CD4-positive, alpha-beta T cell treated with Interleukin-17A for 4 hours (primary cell): ENCODE data around the gene TMOD2.

Experiments used
- DNase-seq: peaks from one replicate; pipeline ENCODE4 v3.0.0-alpha.2; 2020; ENCODE audit warnings: mixed read lengths

The TMOD2 gene

DNA sequence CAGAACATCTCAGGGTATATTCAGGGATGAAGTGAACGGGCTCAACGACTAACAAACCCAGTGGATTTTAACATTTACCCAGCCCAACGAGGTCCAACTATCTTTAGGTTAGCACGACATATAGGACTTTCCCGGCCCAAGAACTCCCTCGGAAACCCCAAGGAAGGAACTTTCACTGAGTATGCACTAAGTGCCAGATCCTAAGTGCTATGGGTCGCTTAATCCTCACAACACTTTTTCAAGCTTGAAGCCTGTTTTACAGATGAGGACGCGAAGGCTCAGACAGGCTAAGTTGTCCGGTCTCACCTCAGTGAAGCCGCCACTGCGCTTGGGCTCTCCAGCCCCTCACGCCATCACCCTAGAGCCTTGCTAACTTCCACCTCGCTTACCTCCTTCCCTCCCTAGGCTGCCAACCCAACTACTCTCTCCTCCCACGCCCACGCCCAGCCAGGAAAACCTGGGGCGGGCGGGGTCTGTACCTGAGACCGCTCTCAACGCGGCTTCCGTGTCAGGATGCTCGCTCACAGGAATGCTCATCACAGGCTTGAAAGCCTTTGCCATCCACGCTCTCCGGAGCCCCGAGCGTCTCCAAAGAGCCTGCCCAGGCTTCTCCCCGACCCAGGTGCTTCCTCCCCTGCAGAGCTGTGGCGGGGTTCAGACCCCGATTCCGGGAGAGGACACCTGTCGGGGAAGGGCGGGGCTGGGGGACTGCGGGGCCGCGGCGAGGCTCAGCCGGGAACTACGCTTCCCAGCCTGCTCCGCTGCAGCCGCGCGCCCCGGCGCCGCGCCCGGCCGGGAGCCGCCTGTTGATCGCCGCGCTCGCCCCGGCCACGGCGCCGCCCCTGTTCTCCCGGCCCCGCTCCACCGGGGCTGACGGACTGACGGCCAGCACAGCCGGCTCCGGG is at the start of gene TMOD2:
Gene TMOD2, plus strand, starts transcription at position 806 of the 905 bp plus-strand sequence. CDS start 14,845 bp downstream, outside the sequence.
- peak; percentile 76 for DNase-seq

DNA sequence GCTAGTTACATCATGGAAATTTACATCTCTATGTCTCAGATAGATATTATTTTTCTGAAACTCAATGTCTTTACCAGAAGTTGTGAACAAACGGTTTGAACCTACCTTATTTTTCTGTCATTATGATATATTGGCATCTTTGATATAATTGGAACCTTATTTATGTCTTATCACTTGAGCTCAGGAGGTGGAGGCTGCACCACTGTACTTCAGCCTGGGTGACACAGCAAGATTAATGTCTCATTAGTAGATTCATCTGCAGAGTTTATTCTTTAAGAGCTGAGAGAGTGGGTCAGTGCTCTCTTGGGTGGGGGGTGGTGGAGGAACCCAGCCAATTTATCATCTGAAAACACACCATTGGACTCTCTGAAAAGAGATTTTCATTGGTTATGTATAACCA is 48.7 kb upstream of the TMOD2 start:
- DNase-seq = no peak

DNA sequence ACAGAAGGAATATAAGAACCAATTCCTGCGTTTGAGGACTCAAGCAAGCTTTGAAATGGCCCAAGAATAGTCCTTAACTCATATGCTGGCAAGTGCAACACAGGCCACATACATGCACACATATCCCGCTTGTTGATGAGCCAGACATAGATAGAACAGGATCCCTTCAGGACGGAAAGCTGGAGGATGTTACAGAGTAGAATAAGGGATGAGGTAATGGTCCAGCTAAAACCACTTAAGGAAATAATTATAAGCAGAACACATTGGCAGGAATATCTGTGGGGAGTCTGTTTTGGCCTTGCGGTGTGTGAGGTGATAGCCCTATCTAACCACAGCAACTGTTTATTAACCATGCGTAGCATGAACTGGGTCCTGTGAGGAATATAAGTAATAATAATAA is 45.1 kb upstream of the TMOD2 start:
- DNase-seq = no peak

DNA sequence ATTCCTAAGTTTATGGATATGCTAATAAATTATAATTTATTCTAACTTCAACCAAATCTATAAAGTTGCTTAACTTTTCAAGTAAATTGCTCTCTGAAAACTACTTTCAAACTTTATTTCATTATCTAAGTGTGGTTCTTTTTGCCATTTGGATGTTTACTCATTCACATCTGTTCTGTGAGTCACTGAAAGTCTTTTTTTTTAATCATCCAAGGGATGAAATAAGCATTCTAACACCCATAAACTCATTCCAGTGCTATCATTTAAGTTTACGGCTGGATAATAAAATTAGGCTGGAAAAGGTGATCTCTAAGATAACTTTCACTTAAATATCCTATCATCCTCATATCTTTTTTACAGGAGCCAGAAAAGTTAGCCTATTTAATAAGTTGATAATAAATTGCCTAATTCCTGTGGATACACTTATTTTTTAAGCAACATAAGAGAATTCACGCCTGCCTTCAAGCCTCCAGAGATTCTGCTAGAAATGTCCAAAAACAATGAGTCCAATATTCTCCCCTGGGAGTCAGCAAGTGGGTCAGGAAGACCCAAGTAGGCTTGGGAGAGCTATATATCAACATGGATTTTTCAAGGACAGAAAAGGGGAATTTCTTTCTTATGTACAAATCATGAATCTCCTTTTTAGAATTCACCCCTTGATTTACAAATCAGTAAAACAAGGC is 44.3 kb upstream of the TMOD2 start:
- DNase-seq = no peak

DNA sequence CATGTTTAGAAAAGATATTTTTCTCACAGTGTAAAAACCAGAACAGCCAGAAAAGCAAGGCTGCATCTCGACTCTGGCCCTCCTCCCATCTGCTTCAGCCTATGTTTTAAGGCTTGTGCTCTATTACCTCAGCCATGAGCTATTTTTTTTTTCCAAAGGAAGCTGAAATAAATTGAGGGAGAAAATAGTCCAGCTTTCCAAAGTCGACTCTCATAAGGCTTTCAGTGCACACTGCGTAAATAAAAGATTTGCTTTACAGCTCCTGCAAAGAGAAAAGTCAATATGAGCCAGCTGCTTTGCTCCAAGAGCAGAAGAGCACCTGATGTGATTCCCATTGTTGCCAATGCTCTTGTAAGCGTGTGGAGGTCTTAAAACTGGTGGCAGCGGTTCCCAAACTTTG is 43.4 kb upstream of the TMOD2 start:
- no peak for DNase-seq

DNA sequence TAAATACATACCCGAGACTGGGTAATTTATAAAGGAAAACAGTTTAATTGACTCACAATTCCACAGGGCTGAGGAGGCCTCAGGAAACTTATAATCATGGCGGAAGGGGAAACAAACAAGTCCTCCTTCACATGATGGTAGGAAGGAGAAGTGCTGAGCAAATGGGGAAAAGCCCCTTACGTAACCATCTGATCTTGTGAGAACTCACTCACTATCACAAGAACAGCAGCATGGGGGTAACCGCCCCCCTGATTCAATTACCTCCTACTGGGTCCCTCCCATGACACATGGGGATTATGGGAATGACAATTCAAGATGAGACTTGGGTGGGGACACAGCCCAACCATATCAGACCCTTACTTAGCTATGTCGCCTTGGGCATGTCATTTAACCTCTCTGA is 42.4 kb upstream of the TMOD2 start:
- DNase-seq = no peak

DNA sequence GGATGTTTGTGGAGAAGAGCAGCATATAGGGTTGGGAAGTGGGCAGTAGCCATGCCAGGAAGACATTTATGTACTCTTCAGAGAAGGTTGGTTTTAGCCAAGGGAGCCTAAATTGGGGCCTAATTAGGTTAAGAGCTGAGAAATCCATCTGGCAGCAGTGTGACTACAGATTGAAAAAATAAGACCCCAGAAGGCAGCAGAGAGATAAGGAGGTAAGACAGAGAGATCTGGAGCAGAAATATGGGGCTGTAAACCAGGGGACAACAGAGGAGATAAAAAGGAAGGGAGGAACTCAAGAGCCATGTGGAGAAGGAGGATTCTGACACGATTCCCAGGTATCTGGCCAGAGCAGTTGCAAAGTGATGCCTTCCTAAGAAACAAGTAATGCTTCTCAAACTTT is 37.2 kb upstream of the TMOD2 start:
- DNase-seq = no peak

DNA sequence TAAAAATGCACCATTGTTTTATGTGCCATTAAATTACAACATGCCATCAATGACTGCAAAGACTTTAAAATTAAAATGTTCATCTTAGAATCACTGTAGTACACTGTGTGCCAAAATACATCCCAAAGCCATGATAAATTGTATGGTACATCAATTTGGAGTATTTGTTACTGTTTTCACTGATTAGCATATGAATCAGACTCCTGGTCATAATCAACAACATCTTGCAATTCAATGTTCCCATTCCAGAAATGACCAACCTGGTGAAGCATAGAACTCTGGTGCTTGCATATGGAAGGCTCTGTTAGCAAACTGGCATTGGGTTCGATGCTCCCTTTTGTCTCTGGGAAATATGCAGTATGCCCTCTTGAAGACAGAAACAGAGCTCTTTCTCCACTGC is 36.5 kb upstream of the TMOD2 start:
- DNase-seq = no peak

DNA sequence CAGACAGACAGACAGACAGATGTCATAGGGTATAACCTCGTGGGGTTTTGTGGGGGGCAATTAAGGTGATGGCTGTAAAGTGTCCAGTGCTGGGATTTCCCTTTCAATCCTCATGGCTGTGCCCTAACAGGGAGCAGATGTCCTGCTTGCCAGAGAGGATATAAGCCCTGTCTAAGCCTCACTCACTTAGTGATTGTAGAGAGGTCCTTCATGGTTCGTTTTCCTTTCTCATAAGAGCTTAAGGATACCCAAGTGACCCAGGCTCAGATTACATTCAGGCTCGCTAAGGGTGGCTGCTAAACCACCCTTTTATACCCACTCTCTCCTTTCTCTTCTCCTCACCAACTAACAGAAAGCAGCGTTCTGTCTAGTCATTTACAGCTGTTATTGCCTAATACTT is 33.2 kb upstream of the TMOD2 start:
- no peak for DNase-seq

DNA sequence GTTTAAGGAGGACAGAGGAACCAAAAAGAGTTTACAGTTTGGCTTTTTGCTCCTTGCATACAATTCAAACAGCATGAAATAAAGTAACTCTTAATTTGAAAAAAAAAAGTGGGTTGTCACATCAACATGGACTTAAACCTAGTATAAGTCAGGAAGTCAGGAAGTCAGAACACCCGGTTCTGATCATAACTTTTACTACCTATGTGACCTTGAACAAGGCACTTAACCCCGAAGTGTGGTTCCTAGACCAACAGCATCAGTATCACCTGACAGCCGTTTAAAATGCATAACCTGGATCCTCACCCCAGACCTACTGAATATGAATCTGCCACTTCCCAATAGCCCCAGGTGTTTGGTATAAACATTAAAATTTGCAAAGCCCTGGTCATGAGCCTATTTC is 32.7 kb upstream of the TMOD2 start:
- no peak for DNase-seq

DNA sequence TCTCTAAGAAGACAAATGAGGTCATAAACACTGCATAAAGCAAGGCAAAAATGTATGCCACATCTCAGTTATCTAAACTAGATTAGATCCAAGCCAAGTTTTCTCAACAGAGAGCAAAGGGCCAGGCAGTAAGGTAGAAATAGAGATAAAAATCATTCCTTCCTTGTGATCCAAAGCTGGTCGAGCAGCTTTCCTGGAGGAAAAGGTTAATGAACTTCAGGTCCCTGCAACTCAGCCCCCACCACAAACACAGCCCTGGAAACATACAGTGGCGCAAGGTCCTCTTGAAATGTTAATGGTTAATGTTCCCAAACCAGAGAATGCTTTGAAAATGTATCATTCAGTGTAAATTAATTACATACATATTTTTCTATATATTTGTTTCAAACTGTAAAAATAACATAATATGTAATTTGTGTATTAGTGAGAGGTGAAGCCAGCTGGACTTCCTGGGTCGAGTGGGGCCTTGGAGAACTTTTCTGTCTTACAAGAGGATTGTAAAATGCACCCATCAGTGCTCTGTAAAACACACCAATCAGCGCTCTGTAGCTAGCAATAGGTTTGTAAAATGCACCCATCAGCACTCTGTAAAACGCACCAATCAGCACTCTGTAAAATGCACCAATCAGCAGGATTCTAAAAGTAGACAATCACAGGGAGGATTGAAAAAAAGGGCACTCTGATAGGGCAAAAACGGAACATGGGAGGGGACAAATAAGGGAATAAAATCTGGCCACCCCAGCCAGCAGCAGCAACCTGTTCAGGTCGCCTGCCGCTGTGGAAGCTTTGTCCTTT is 31.0 kb upstream of the TMOD2 start:
- DNase-seq = no peak

DNA sequence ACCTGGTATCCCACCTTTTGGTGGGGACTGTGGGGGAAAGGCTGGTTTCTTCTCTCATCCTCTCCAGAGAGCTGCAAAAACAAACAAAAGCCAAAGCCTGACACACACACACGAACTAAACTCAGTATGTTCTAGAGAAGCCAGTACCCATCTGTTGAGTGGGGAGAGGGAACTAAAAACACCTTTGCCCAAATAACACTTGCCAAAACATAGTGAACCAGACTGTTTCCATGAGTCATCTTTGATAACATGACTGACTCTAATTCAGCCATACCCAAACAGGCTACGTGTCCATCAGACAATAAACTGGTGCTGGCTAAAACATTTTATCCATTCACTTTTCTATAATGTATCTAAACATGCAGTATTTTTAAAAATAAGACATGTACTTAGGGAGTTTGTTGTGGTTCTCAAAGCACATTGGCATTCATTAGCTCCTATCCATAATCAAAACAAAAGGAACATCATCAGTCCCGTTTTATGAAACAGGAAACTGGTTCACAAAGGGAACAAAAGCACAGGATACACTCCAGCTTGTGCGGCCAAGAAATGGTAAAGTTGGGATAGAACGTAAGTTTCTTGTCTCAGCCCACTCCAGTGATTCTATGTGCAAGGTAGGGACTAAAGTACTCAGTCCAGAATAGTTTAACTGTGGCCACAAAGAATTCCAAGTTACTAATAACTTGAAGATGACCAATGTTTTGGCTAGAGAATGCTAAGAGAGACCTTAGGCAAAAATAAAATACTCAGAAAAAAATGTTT is 30.0 kb upstream of the TMOD2 start:
- DNase-seq = no peak

DNA sequence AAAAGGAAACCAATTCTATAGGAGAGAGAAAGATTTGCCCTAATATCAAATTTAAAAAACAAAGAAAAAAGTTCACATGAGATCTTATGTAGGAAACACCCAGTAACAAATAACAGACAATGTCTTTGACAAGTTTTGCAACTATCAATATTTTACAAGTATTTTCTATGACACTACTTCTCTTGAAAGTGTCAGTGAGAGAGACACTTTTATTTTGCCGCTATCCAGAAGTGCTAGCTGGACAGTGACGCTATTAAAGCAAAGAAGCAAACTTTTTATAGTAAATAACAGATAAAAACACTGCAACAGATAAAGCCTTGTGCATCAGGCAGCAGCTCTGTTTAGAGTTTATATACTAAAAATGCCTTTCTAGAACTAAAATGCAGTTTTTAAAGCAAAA is 27.2 kb upstream of the TMOD2 start:
- no peak for DNase-seq

DNA sequence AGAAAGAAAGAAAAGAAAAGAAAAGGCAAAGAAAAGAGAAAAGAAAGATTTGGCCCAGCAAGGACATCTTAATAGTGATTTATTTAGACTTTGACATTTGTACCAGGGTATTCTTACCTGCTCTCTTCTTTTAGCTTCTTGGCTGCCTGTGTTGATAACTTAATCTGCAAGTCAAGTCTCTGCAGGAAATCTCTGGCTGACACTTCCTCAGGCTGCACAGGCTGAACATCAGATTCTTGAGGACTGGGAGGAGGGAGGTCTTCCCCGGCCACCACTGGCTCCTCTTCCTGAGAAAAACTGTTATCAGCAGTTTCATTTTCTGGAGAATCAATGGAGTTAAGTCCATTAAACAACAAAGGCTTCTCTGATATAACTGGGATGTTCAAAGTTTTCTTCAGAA is 26.7 kb upstream of the TMOD2 start:
- DNase-seq = no peak

DNA sequence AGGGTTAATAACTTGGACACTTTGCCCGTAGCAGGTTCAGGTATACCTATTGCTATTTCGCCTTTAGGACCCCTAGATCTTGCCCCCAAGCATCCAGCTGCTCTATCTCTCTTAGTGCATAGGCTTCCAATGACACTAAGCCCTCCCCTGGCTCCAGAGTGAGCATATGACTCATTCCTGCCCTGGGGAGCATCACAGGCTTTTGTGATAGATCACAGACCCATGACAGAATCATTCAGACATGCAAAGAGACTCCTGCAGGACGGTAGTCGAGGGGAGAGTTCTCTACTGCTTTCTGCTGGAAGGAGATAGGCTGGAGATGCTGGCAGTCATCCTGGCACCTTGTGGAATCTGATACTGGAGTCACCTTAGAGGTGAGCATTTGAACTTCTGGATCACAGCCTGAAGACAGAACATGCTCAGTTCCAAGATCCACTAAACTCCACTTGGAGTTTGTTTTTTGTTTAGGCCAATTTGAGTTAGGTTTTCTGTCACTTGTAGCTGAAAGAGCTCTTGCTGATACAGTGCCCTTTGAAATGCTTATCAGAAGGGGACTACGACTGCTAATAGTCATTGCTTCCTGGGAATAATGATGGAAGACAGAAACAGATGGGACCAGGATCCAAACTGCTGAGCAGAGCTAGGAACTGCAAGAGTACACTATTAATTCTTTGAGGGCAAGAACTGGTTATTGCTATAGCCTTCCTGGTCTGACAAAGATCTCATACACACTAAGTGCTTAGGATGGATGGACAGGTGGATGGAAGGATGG is 24.9 kb upstream of the TMOD2 start:
- peak; percentile 70 for DNase-seq

DNA sequence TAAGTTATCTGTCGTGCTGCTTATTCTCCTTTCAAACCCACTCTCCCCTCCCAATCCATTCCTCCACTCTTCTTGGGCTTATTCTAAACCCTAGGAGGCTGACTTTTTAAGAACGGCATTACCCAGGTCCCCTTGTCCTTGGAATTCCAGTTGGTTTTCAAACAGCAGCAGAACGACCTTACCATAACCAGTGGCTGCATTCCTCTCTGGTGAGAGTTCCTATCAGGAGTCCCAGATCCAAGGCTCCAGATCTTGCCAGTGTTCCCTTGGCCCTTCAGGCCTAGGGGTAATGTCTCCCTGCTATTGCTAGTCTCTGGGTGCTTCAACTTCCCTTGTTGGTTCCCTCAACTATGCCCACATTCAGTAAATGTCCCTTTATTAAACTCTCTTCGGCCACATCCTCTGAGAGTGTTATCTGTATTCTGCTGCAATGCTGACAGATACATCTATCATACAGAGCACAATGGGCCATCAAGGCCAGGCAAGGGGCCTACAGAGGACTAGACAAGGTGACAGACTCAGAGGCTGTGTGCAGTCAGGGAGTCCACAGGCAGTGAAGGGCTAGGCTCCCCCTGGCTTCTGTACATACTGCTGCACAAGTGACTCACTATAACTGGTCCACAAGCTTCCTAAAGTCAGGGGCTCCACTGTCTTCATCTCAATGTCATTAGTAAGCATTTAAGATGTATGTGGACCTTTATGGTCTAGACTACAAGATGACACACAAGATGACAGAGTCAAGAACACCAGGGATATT is 24.1 kb upstream of the TMOD2 start:
- peak; percentile 53 for DNase-seq

DNA sequence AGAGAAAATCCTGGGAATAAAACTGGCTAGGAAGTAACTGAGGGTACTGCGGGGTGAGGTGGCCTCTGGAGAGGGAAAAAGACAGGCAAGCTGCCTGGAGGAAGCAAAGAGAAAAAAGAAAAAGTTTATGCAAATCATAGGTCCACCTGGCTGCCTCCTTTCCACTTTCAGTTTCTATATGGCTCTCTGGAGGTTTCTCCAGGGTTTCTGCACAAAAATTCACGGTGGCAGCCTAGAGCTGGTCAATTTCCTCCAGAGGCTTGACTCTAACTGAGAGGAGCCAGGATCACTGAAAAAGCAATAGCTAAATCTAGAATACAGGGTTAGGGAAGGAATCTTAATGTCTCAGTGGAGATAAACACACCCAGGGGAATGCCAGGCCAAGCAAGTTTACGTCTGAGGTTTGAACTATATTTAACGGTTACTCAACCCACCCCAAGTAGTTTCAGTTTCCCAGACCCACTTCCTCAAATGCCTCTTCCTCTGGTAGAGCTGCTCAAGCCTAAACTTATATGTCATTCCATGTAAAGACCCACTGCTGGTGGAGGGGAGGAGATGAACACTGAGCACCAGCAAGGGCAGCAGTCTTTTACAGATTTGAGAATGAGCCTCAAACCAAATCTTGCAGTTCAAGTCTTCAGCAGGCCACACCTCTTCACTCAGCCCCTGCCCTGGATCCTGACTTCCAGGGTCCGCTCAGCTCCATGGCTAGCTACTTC is 19.7 kb upstream of the TMOD2 start:
- DNase-seq = peak; percentile 45

DNA sequence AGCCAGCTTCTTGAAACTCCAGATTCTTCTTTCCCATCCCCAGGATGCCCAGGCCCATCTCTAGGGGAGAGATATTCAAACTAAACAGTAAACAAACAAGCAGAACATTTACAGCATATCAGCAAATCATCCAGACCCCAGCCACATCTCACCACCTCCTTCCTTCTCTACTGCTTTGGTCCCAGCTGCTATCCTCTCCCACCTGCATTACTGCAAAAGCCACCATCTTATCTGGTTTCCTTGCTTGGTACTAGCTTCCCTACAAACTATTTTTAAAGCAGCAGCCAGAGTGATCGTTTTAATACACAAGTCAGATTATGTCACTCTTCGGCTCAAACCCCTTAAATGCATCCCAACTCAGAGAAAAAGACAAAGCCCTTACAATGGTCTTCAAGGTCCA is 18.8 kb upstream of the TMOD2 start:
- no peak for DNase-seq

DNA sequence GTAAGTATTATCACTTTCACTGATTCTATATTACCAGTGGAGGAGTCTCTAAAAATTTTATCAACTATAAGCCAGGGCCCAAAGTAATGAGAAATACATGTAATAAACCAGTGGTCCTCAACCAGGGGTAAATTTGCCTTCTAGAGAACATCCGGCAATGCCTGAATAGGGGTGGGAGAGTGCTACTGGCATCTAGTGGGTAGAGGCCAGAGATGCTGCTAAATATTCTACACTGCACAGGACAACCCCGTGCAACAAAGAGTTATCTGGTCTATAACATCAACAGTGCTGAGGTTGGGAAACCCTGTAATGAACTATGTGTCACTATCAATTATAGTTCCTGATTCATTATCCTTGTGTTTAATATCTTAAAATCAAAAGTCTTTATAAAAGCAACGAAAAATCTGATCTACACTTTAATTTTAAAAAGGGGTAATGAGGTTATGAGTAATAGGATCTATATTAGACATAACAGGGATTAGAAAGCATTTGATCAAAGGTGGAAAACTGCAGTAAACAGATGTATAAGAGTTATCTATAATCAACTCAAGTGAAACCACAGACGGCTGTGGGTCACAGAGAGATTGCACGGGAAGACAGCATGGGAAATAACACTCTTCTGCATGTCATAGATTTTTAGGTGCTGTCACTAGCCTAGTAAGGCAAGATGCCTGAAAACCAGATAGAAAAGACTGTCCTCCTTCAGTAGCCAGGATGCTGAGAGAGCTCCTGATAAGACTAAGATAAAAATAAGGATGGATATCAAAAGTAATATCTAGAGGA is 16.0 kb upstream of the TMOD2 start:
- peak; percentile 67 for DNase-seq

DNA sequence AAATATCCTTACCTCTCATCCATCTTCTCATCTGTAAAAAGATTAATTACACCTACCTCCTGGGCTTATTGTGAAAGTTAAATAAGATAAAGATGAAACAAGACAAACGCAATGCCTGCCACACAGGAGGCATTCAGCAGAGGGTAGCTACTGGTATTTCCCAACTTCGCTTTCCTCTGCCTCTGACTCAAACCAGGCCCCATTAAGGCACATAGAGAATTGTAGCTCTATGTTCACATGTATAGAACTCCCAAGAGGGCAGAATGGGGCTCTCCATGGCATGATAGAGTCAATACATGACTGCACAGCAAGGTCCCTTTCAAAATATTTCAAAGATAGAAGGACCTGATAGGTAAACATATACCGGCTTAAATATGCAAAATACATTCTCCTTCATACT is 15.3 kb upstream of the TMOD2 start:
- peak; percentile 26 for DNase-seq
